ENCODE measurements around the gene GRAP2.

DNA sequence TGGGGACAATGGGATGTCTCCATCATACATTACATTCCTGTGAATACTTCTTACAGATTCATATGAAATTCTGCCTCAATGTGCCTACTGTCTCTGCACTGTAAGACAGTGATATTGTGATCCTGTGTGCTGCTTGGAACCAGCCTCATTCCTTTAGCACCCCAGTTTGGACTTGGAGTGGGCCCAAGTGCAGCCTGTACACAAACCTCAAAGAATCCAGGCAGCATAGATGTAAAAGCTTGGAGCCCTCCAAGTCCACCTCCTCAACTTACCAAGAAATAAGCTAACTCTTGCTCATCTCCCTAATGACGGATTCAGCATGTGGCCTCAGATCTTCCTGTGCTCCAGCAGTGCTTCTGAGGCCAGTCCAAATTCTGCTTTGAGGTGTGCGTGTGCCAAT, 24.4 kb downstream of the GRAP2 start:
- no peak for TF ChIP-seq POLR2AphosphoS5 (IDR thresholded peaks at IDR 0.05; ENCODE audit: low read depth, low read length)
- TF ChIP-seq, protein P1, sequence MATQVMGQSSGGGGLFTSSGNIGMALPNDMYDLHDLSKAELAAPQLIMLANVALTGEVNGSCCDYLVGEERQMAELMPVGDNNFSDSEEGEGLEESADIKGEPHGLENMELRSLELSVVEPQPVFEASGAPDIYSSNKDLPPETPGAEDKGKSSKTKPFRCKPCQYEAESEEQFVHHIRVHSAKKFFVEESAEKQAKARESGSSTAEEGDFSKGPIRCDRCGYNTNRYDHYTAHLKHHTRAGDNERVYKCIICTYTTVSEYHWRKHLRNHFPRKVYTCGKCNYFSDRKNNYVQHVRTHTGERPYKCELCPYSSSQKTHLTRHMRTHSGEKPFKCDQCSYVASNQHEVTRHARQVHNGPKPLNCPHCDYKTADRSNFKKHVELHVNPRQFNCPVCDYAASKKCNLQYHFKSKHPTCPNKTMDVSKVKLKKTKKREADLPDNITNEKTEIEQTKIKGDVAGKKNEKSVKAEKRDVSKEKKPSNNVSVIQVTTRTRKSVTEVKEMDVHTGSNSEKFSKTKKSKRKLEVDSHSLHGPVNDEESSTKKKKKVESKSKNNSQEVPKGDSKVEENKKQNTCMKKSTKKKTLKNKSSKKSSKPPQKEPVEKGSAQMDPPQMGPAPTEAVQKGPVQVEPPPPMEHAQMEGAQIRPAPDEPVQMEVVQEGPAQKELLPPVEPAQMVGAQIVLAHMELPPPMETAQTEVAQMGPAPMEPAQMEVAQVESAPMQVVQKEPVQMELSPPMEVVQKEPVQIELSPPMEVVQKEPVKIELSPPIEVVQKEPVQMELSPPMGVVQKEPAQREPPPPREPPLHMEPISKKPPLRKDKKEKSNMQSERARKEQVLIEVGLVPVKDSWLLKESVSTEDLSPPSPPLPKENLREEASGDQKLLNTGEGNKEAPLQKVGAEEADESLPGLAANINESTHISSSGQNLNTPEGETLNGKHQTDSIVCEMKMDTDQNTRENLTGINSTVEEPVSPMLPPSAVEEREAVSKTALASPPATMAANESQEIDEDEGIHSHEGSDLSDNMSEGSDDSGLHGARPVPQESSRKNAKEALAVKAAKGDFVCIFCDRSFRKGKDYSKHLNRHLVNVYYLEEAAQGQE (IDR thresholded peaks at IDR 0.05; ENCODE audit: insufficient read depth in 1 of 2, low read depth in 2 of 2, low read length in 2 of 2) = no peak
